ENCODE data around the gene ARX.

The ARX gene

DNA sequence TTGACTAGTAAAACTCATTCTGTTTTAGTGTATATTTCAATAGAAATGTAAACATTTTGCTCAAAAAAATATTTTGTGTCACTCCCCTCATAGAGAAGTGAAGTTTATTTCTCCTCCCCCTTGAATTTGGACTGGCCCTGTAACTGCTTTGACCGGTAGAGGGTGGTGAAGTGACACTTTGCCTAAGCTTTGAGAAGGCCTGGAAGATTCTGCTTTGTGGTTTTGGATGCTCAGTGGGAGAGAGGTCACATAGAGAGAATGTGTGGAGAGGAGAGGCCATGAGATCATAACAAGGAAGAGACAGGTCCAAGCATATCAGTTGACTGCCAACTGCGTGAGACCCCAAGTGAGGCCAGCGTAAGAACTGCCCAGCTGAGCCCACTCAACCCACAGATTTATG, 19.1 kb upstream of the ARX start:
- TF ChIP-seq, protein P1, sequence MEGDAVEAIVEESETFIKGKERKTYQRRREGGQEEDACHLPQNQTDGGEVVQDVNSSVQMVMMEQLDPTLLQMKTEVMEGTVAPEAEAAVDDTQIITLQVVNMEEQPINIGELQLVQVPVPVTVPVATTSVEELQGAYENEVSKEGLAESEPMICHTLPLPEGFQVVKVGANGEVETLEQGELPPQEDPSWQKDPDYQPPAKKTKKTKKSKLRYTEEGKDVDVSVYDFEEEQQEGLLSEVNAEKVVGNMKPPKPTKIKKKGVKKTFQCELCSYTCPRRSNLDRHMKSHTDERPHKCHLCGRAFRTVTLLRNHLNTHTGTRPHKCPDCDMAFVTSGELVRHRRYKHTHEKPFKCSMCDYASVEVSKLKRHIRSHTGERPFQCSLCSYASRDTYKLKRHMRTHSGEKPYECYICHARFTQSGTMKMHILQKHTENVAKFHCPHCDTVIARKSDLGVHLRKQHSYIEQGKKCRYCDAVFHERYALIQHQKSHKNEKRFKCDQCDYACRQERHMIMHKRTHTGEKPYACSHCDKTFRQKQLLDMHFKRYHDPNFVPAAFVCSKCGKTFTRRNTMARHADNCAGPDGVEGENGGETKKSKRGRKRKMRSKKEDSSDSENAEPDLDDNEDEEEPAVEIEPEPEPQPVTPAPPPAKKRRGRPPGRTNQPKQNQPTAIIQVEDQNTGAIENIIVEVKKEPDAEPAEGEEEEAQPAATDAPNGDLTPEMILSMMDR (conservative IDR thresholded peaks at IDR 0.05; ENCODE audit: low read depth, low read length) = no peak
- Histone ChIP-seq H3K36me3 (ENCODE audit: insufficient read depth) (no peaks in the 10 kb centered on the region), H3K9ac (no peak overlapping the region), H4K20me1 (ENCODE audit: insufficient read depth) (no peaks in the 10 kb centered on the region), H2AFZ (ENCODE audit: low read depth) (no peak overlapping the region), H3K27ac (no peak overlapping the region), H3K4me3 (IDR thresholded peaks at IDR 0.05; ENCODE audit: insufficient read depth, low read depth, low read length) (no peak overlapping the region), H3K79me2 (ENCODE audit: insufficient read depth, low read depth) (no peaks in the 10 kb centered on the region), H3K27me3 (ENCODE audit: insufficient read depth, low read depth) (no peaks in the 10 kb centered on the region), H3K4me2 (no peak overlapping the region), H3K4me1 (ENCODE audit: low read depth, poor library complexity, severe bottlenecking) (no peaks in the 10 kb centered on the region)

DNA sequence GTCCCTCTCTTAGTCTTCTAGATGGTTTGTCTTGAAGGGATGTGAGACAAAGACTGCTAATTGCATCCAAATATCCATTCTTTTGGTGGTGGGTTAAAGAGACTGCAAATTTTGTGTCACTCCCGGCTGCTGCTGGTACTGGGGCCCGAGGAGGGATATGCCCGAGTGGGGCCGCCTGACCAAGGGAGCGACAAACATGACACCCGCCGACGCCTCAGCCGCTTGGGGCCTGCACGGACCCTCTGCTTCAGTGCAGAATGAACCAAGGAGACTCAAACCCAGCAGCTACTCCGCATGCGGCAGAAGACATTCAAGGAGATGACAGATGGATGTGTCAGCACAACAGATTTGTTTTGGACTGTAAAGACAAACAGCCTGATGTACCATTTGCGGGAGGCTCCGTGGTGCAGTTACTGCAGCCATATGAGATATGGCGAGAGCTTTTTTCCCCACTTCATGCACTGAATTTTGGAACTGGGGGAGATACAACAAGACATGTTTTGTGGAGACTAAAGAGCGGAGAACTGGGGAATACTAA, 13.6 kb upstream of the ARX start:
- no peaks in the 10 kb centered on the region for H3K79me2 ChIP-seq (ENCODE audit: insufficient read depth, low read depth)
- TF ChIP-seq, protein P1 (conservative IDR thresholded peaks at IDR 0.05; ENCODE audit: low read depth, low read length) = no peak
- H3K4me3 ChIP-seq (IDR thresholded peaks at IDR 0.05; ENCODE audit: insufficient read depth, low read depth, low read length) = no peak overlapping the region
- no peak overlapping the region for H2AFZ ChIP-seq (ENCODE audit: low read depth)
- no peaks in the 10 kb centered on the region for H3K27me3 ChIP-seq (ENCODE audit: insufficient read depth, low read depth)
- no peak overlapping the region for H3K9ac ChIP-seq
- no peaks in the 10 kb centered on the region for H4K20me1 ChIP-seq (ENCODE audit: insufficient read depth)
- no peak overlapping the region for H3K27ac ChIP-seq
- H3K4me2 ChIP-seq = no peak overlapping the region
- H3K36me3 ChIP-seq (ENCODE audit: insufficient read depth) = no peaks in the 10 kb centered on the region
- no peaks in the 10 kb centered on the region for H3K4me1 ChIP-seq (ENCODE audit: low read depth, poor library complexity, severe bottlenecking)

DNA sequence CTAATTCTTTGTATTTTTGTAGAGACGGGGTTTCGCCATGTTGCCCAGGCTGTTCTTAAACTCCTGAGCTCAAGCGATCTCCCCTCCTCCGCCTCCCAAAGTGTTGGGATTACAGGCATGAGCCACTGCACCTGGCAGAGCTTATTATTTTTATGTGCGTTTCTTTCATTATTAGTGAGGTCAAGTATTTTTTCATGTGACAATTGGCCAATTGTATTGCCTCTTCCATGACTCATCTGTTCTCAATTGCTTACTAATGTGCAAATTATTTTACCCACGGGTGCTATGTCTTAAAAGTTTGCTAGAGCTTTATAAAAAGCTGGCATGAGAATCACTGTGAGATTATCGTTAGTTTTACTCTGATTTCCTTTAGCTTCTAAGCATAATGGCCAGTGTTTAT, 13.0 kb upstream of the ARX start:
- Histone ChIP-seq H3K79me2 (ENCODE audit: insufficient read depth, low read depth) (no peaks in the 10 kb centered on the region), H3K27me3 (ENCODE audit: insufficient read depth, low read depth) (no peaks in the 10 kb centered on the region), H3K27ac (no peak overlapping the region), H3K36me3 (ENCODE audit: insufficient read depth) (no peaks in the 10 kb centered on the region), H3K4me3 (IDR thresholded peaks at IDR 0.05; ENCODE audit: insufficient read depth, low read depth, low read length) (no peak overlapping the region), H4K20me1 (ENCODE audit: insufficient read depth) (no peaks in the 10 kb centered on the region), H3K4me1 (ENCODE audit: low read depth, poor library complexity, severe bottlenecking) (no peaks in the 10 kb centered on the region), H2AFZ (ENCODE audit: low read depth) (no peak overlapping the region), H3K9ac (no peak overlapping the region), H3K4me2 (no peak overlapping the region)
- TF ChIP-seq, protein P1 (conservative IDR thresholded peaks at IDR 0.05; ENCODE audit: low read depth, low read length) = no peak

DNA sequence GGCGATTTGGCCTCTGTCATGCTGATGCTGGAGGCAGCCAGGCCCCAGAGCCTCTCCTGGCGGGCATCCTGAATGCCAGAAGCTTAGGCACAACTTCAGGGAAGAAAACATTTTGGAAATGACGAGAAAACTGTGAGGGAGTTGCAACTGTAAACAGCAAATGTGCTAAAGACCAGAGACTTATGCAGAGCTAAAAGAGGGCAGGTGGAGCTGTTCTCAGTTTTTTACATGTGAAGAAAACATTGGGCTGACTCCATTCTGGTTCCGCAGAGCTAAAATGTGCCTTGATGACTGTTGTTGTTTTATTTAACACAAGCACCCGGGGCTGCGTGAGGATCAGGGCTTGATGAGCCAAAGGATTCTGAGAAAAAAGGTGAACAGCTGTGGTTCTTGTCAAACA, 10.8 kb upstream of the ARX start:
- no peaks in the 10 kb centered on the region for H3K79me2 ChIP-seq (ENCODE audit: insufficient read depth, low read depth)
- H2AFZ ChIP-seq (ENCODE audit: low read depth) = no peak overlapping the region
- H4K20me1 ChIP-seq (ENCODE audit: insufficient read depth) = no peaks in the 10 kb centered on the region
- no peak overlapping the region for H3K4me3 ChIP-seq (IDR thresholded peaks at IDR 0.05; ENCODE audit: insufficient read depth, low read depth, low read length)
- H3K9ac ChIP-seq = no peak overlapping the region
- TF ChIP-seq, protein P1 (conservative IDR thresholded peaks at IDR 0.05; ENCODE audit: low read depth, low read length) = no peak
- no peaks in the 10 kb centered on the region for H3K36me3 ChIP-seq (ENCODE audit: insufficient read depth)
- no peaks in the 10 kb centered on the region for H3K4me1 ChIP-seq (ENCODE audit: low read depth, poor library complexity, severe bottlenecking)
- H3K27me3 ChIP-seq (ENCODE audit: insufficient read depth, low read depth) = no peaks in the 10 kb centered on the region
- H3K27ac ChIP-seq = no peak overlapping the region
- H3K4me2 ChIP-seq = no peak overlapping the region

Measured in KMS-11 (cell line).